Peyer's patch (tissue), 4 donors: ENCODE results near the gene GRID2IP.

Experiments used
- CTCF ChIP-seq, 6 experiments: fragments of 450-650 bp in 4 of 6; fragments of 200-600 bp in 2 of 6; sonication (generic) in 1 of 6; IDR thresholded peaks; one replicate each; pipeline ENCODE4 v1.5.1; 2017 to 2019; ENCODE audit warnings: antibody characterized with exemption in 6 of 6, mild to moderate bottlenecking in 3 of 6, moderate library complexity in 1 of 6
- POLR2A ChIP-seq, 2 donors: fragments of 450-650 bp; IDR thresholded peaks; one replicate each; pipeline ENCODE4 v1.5.1; 2017; ENCODE audit warnings: antibody characterized with exemption in 2 of 2, mild to moderate bottlenecking in 2 of 2, moderate library complexity in 2 of 2

DNA sequence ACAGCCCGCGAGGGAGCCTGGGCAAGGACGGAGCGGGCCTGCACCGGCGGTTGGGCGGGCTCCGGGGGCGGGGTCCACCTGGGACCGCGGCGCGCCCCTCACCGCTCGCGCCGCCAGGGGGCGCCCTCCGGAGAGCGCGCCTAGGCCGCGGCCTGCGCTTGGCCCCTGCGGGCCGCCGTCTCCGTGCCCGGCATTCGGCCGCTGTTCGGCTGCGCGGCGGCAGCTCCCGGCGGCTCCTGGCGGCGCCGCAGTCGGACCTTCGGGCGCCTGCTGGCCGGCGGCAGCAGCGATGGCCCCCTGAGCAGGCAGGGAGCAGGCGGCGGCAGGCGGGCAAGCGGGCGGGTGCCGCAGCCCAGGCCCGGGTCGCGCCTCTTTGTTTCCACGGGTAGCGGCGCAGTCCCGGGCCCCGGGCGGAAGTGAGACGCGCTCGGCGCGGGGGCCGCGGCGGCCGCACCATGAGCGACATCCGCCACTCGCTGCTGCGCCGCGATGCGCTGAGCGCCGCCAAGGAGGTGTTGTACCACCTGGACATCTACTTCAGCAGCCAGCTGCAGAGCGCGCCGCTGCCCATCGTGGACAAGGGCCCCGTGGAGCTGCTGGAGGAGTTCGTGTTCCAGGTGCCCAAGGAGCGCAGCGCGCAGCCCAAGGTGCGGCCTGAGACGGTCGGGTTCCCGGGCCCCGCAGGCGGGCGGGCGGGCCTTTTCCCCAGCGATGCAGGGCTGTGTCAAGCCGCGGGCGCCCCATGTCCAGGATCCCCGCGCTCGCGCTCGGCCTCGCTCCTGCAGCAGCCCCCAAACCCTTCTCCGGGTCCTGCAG lies 38.8 kb upstream of the GRID2IP start, which contains the start of gene INTS15:
- TF ChIP-seq CTCF (IDR thresholded peaks at IDR 0.05) (peak; percentile 70 to 98 (median 94)), POLR2A (IDR thresholded peaks at IDR 0.05) (peak in 1 of 2 donors; percentile 88)
